Measurements from ENCODE around the gene KAT8. TPM values are rescaled to one million over a fixed set of nuclear protein-coding genes. Genes with fewer than 3 reads are reported as not detected.

KAT8 gene
- total and polyA plus RNA-seq, 4 donors = 15.9 to 37.4 (median 19.6) TPM

DNA sequence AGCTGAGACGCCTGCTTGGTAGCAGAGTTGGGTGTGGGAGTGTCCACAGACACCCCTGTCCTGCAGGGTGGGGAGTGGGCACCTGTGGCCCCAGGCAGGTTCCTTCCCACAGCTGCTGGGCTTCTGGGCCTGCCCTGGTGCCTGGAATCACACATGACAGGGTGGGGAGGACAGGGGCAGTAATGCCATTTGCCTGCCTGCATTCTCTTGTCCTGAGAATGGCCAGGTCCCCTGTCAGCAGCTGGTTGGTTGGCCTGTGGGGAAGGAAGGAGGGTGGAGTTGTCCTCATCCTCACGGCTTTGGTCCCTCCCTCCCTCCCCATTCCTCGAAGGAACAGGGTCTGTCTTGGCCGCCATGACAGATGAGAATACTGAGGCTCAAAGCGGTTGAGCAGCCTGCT, 33.9 kb upstream of the KAT8 start:
- Histone ChIP-seq H3K9ac (ENCODE audit: low read depth in 1 of 2, low read length in 2 of 2) (no peak overlapping the region), H3K4me3 (ENCODE audit: low read depth in 1 of 3, low read length in 3 of 3) (no peak overlapping the region), H3K27me3 (ENCODE audit: control insufficient read depth in 4 of 4, insufficient read depth in 4 of 4, low read length in 3 of 4) (no peaks in the 10 kb centered on the region), H3K4me1 (ENCODE audit: control insufficient read depth in 4 of 4, insufficient read depth in 4 of 4, low read length in 3 of 4) (no peaks in the 10 kb centered on the region), H3K9me3 (ENCODE audit: control insufficient read depth in 4 of 4, low read length in 3 of 4) (no peaks in the 10 kb centered on the region), H3K27ac (ENCODE audit: low read depth in 1 of 2, low read length in 2 of 2) (no peak overlapping the region), H3K36me3 (ENCODE audit: control insufficient read depth in 4 of 4, insufficient read depth in 3 of 4, low read depth in 1 of 4, low read length in 3 of 4) (peaks cover 5 to 56% (median 23%) of the 10 kb centered on the region in 4 donors)
- no peak for DNase-seq (ENCODE audit: low spot score)
- TF ChIP-seq RXRA (IDR thresholded peaks at IDR 0.05) = no peak
- TF ChIP-seq, protein P1, sequence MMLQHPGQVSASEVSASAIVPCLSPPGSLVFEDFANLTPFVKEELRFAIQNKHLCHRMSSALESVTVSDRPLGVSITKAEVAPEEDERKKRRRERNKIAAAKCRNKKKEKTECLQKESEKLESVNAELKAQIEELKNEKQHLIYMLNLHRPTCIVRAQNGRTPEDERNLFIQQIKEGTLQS (IDR thresholded peaks at IDR 0.05) = no peak
- TF ChIP-seq, protein P2, sequence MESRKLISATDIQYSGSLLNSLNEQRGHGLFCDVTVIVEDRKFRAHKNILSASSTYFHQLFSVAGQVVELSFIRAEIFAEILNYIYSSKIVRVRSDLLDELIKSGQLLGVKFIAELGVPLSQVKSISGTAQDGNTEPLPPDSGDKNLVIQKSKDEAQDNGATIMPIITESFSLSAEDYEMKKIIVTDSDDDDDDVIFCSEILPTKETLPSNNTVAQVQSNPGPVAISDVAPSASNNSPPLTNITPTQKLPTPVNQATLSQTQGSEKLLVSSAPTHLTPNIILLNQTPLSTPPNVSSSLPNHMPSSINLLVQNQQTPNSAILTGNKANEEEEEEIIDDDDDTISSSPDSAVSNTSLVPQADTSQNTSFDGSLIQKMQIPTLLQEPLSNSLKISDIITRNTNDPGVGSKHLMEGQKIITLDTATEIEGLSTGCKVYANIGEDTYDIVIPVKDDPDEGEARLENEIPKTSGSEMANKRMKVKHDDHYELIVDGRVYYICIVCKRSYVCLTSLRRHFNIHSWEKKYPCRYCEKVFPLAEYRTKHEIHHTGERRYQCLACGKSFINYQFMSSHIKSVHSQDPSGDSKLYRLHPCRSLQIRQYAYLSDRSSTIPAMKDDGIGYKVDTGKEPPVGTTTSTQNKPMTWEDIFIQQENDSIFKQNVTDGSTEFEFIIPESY (IDR thresholded peaks at IDR 0.05) = no peak
- TF ChIP-seq YY1 (IDR thresholded peaks at IDR 0.05) = no peak
- TF ChIP-seq RAD21 (IDR thresholded peaks at IDR 0.05) = no peak
- TF ChIP-seq, protein P3, sequence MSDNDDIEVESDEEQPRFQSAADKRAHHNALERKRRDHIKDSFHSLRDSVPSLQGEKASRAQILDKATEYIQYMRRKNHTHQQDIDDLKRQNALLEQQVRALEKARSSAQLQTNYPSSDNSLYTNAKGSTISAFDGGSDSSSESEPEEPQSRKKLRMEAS (IDR thresholded peaks at IDR 0.05) = no peak
- TF ChIP-seq NR2F2 (IDR thresholded peaks at IDR 0.05) = no peak
- TF ChIP-seq GABPA (IDR thresholded peaks at IDR 0.05 in 1 of 2, conservative IDR thresholded peaks at IDR 0.05 in 1 of 2) = no peak
- no peak for TF ChIP-seq HNF4A (conservative IDR thresholded peaks at IDR 0.05)
- TF ChIP-seq, protein P4, sequence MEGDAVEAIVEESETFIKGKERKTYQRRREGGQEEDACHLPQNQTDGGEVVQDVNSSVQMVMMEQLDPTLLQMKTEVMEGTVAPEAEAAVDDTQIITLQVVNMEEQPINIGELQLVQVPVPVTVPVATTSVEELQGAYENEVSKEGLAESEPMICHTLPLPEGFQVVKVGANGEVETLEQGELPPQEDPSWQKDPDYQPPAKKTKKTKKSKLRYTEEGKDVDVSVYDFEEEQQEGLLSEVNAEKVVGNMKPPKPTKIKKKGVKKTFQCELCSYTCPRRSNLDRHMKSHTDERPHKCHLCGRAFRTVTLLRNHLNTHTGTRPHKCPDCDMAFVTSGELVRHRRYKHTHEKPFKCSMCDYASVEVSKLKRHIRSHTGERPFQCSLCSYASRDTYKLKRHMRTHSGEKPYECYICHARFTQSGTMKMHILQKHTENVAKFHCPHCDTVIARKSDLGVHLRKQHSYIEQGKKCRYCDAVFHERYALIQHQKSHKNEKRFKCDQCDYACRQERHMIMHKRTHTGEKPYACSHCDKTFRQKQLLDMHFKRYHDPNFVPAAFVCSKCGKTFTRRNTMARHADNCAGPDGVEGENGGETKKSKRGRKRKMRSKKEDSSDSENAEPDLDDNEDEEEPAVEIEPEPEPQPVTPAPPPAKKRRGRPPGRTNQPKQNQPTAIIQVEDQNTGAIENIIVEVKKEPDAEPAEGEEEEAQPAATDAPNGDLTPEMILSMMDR (IDR thresholded peaks at IDR 0.05; ENCODE audit: low read depth, low read length, missing input control) = no peak
- no peak for TF ChIP-seq REST (IDR thresholded peaks at IDR 0.05)
- TF ChIP-seq EGR1 (IDR thresholded peaks at IDR 0.05; ENCODE audit: low read depth in 2 of 2) = no peak
- TF ChIP-seq HNF4G (IDR thresholded peaks at IDR 0.05) = no peak
- WGBS = 54% methylated on average over 5 of the region's 5 CpGs

- Histone ChIP-seq H3K9ac (ENCODE audit: low read depth in 1 of 2, low read length in 2 of 2) (no peak overlapping the region), H3K9me3 (ENCODE audit: control insufficient read depth in 4 of 4, low read length in 3 of 4) (no peaks in the 10 kb centered on the region), H3K36me3 (ENCODE audit: control insufficient read depth in 4 of 4, insufficient read depth in 3 of 4, low read depth in 1 of 4, low read length in 3 of 4) (peaks cover 5 to 52% (median 25%) of the 10 kb centered on the region in 4 donors), H3K27me3 (ENCODE audit: control insufficient read depth in 4 of 4, insufficient read depth in 4 of 4, low read length in 3 of 4) (no peaks in the 10 kb centered on the region), H3K27ac (ENCODE audit: low read depth in 1 of 2, low read length in 2 of 2) (no peak overlapping the region), H3K4me3 (ENCODE audit: low read depth in 1 of 3, low read length in 3 of 3) (no peak overlapping the region), H3K4me1 (ENCODE audit: control insufficient read depth in 4 of 4, insufficient read depth in 4 of 4, low read length in 3 of 4) (no peaks in the 10 kb centered on the region)
- no peak for DNase-seq (ENCODE audit: low spot score)
- 90% methylated on average over 13 of the region's 13 CpGs for WGBS
- TF ChIP-seq FOXA1 (IDR thresholded peaks at IDR 0.05) (no peak), NR2F2 (IDR thresholded peaks at IDR 0.05) (no peak), HNF4G (IDR thresholded peaks at IDR 0.05) (no peak), EGR1 (IDR thresholded peaks at IDR 0.05; ENCODE audit: low read depth in 2 of 2) (no peak), TAF1 (conservative IDR thresholded peaks at IDR 0.05) (no peak), SP1 (IDR thresholded peaks at IDR 0.05) (no peak), REST (IDR thresholded peaks at IDR 0.05) (no peak), HNF4A (conservative IDR thresholded peaks at IDR 0.05) (no peak)
- TF ChIP-seq, protein P1 (IDR thresholded peaks at IDR 0.05) = no peak
- TF ChIP-seq, protein P2 (IDR thresholded peaks at IDR 0.05) = no peak
- TF ChIP-seq, protein P3 (IDR thresholded peaks at IDR 0.05) = no peak
These were observed 33.5 kb upstream of the KAT8 start for GRCh38 chr16:31083981-31084380.
